Progenitor cell of endocrine pancreas (in vitro differentiated cells): ENCODE measurements around the gene RASEF. TPM values are rescaled to one million over a fixed set of nuclear protein-coding genes. Genes with fewer than 3 reads are reported as not detected.

Source experiments
- DNase-seq: peaks from one replicate; pipeline ENCODE4 v3.0.0; 2021; ENCODE audit warnings: low spot score; ENCODE audit not compliant: unreplicated experiment
- H3K27ac Mint-ChIP-seq: 2 replicates; pipeline ENCODE4 v1.8.0; 2021; ENCODE audit warnings: mild to moderate bottlenecking, moderate library complexity, mixed read lengths
- H3K27me3 Mint-ChIP-seq: 2 replicates; pipeline ENCODE4 v1.8.0; 2021; ENCODE audit warnings: mixed read lengths
- H3K36me3 Mint-ChIP-seq: 2 replicates; pipeline ENCODE4 v1.8.0; 2022; ENCODE audit warnings: mixed read lengths; ENCODE audit not compliant: insufficient read depth
- H3K4me1 Mint-ChIP-seq: 2 replicates; pipeline ENCODE4 v1.8.0; 2021; ENCODE audit warnings: low read depth, mixed read lengths
- H3K4me3 Mint-ChIP-seq: 2 replicates; pipeline ENCODE4 v1.8.0; 2021; ENCODE audit warnings: low read depth, mild to moderate bottlenecking, moderate library complexity, mixed read lengths
- H3K9me3 Mint-ChIP-seq: 2 replicates; pipeline ENCODE4 v1.8.0; 2021; ENCODE audit warnings: low read depth, mixed read lengths
- CTCF ChIP-seq: fragments of 200-600 bp; sonication (generic); IDR thresholded peaks from one replicate; pipeline ENCODE4 v1.5.0; 2021; ENCODE audit warnings: antibody characterized with exemption, mild to moderate bottlenecking; ENCODE audit not compliant: unreplicated experiment
- total RNA-seq: library from RNA; stranded (reverse); gene quantifications from 2 replicates; pipeline ENCODE4 v1.2.1, GENCODE V29; 2021

RASEF gene
- total RNA-seq, 1 donor from 2014 or later: 13.1 TPM

- H3K9me3 Mint-ChIP-seq: peaks cover 12% of the 10 kb centered on the region
- TF ChIP-seq CTCF: no peak
- H3K36me3 Mint-ChIP-seq: peaks cover 19% of the 10 kb centered on the region
- no peak overlapping the region for H3K27ac Mint-ChIP-seq
- H3K4me1 Mint-ChIP-seq: no peaks in the 10 kb centered on the region
- no peak for DNase-seq
- H3K4me3 Mint-ChIP-seq: no peak overlapping the region
- H3K27me3 Mint-ChIP-seq: no peaks in the 10 kb centered on the region
Observed at GRCh38 chr9:82981552-82981951, 81.4 kb downstream of the RASEF start.

- Mint-ChIP-seq H3K4me3 (no peak overlapping the region), H3K27me3 (no peaks in the 10 kb centered on the region), H3K9me3 (peaks cover 18% of the 10 kb centered on the region), H3K36me3 (peaks cover 10% of the 10 kb centered on the region), H3K4me1 (no peaks in the 10 kb centered on the region), H3K27ac (no peak overlapping the region)
- TF ChIP-seq CTCF: no peak
- DNase-seq: no peak
Observed at GRCh38 chr9:82975176-82975575, 87.8 kb downstream of the RASEF start.

GRCh38 chr9:82972446-82972845 lies 90.5 kb downstream of the RASEF start:
- TF ChIP-seq CTCF: no peak
- no peak for DNase-seq
- no peaks in the 10 kb centered on the region for H3K4me1 Mint-ChIP-seq
- peaks cover 3% of the 10 kb centered on the region for H3K36me3 Mint-ChIP-seq
- H3K9me3 Mint-ChIP-seq: peaks cover 12% of the 10 kb centered on the region
- no peak overlapping the region for H3K27ac Mint-ChIP-seq
- no peaks in the 10 kb centered on the region for H3K27me3 Mint-ChIP-seq
- no peak overlapping the region for H3K4me3 Mint-ChIP-seq

GRCh38 chr9:82970359-82970758 lies 92.6 kb downstream of the RASEF start:
- Mint-ChIP-seq H3K4me1 (no peaks in the 10 kb centered on the region), H3K4me3 (no peak overlapping the region), H3K36me3 (no peaks in the 10 kb centered on the region), H3K27me3 (no peaks in the 10 kb centered on the region), H3K27ac (no peak overlapping the region), H3K9me3 (peaks cover 3% of the 10 kb centered on the region)
- no peak for TF ChIP-seq CTCF
- no peak for DNase-seq

GRCh38 chr9:82969291-82969690 lies 93.7 kb downstream of the RASEF start:
- H3K27ac Mint-ChIP-seq: no peak overlapping the region
- DNase-seq: no peak
- no peaks in the 10 kb centered on the region for H3K27me3 Mint-ChIP-seq
- no peak overlapping the region for H3K4me3 Mint-ChIP-seq
- H3K4me1 Mint-ChIP-seq: no peaks in the 10 kb centered on the region
- peaks cover 3% of the 10 kb centered on the region for H3K9me3 Mint-ChIP-seq
- TF ChIP-seq CTCF: no peak
- H3K36me3 Mint-ChIP-seq: no peaks in the 10 kb centered on the region
